Measurements from ENCODE around the gene PDE7B.

DNA sequence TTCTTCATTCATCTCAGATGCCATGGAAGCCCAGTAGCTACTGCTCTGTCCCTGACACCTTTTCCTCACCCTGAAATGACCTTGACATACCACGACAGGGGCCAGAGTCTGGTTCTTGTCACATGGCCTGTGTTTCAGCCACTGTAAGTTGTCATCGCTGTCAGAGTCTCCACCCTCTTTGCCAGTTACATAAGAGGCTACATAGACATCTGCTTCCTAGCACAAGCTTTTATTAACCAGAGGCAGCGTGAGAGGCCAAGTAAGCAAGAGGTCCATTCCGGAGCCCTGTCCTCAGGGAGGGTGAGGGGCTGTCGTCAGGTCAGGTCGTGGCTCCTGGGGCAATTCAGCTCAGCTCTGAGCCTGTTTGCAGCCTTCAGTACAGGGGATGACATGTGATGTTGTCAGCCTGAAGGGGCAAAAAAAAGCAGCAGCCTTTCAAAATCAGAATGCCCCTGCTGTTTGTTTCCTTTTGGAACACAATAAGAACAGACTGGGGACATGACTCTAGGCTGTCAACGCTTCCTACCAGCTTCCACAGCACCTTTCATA, 252.3 kb downstream of the PDE7B start:
- no peak for TF ChIP-seq CBX1 (IDR thresholded peaks at IDR 0.05; ENCODE audit: low read depth)
- TF ChIP-seq, protein P1, sequence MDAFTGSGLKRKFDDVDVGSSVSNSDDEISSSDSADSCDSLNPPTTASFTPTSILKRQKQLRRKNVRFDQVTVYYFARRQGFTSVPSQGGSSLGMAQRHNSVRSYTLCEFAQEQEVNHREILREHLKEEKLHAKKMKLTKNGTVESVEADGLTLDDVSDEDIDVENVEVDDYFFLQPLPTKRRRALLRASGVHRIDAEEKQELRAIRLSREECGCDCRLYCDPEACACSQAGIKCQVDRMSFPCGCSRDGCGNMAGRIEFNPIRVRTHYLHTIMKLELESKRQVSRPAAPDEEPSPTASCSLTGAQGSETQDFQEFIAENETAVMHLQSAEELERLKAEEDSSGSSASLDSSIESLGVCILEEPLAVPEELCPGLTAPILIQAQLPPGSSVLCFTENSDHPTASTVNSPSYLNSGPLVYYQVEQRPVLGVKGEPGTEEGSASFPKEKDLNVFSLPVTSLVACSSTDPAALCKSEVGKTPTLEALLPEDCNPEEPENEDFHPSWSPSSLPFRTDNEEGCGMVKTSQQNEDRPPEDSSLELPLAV (CRISPR knock-in tag; conservative IDR thresholded peaks at IDR 0.05; ENCODE audit: low read depth): no peak
- no peak for TF ChIP-seq FOSL1 (CRISPR knock-in tag; IDR thresholded peaks at IDR 0.05; ENCODE audit: borderline replicate concordance)
- TF ChIP-seq, protein P2, sequence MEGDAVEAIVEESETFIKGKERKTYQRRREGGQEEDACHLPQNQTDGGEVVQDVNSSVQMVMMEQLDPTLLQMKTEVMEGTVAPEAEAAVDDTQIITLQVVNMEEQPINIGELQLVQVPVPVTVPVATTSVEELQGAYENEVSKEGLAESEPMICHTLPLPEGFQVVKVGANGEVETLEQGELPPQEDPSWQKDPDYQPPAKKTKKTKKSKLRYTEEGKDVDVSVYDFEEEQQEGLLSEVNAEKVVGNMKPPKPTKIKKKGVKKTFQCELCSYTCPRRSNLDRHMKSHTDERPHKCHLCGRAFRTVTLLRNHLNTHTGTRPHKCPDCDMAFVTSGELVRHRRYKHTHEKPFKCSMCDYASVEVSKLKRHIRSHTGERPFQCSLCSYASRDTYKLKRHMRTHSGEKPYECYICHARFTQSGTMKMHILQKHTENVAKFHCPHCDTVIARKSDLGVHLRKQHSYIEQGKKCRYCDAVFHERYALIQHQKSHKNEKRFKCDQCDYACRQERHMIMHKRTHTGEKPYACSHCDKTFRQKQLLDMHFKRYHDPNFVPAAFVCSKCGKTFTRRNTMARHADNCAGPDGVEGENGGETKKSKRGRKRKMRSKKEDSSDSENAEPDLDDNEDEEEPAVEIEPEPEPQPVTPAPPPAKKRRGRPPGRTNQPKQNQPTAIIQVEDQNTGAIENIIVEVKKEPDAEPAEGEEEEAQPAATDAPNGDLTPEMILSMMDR (CRISPR knock-in tag; IDR thresholded peaks at IDR 0.05): no peak
- TF ChIP-seq, protein P3, sequence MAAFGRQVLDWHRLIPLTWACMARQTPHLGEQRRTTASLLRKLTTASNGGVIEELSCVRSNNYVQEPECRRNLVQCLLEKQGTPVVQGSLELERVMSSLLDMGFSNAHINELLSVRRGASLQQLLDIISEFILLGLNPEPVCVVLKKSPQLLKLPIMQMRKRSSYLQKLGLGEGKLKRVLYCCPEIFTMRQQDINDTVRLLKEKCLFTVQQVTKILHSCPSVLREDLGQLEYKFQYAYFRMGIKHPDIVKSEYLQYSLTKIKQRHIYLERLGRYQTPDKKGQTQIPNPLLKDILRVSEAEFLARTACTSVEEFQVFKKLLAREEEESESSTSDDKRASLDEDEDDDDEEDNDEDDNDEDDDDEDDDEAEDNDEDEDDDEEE (CRISPR knock-in tag; IDR thresholded peaks at IDR 0.05): no peak
- no peak for TF ChIP-seq ZNF737 (CRISPR knock-in tag; IDR thresholded peaks at IDR 0.05; ENCODE audit: borderline replicate concordance)
- TF ChIP-seq RELA (CRISPR knock-in tag; IDR thresholded peaks at IDR 0.05): no peak
- TF ChIP-seq ARNT2 (CRISPR knock-in tag; IDR thresholded peaks at IDR 0.05; ENCODE audit: low read depth): no peak
